ENCODE measurements around the gene STOX2. TPM values are rescaled to one million over a fixed set of nuclear protein-coding genes. Genes with fewer than 3 reads are reported as not detected.

STOX2 gene
- total RNA-seq, 1 donor from 2014 or later = 2.5 TPM

Other genes starting within 250 kb of the STOX2 start
- gene RWDD4, start 246.1 kb upstream of the STOX2 start, total RNA-seq = 19.2 and 19.4 TPM in 2 replicates
- 26.3 and 26.5 TPM in 2 replicates for gene TRAPPC11, start 246.0 kb upstream of the STOX2 start, total RNA-seq